SW480 (cell line): Measurements from ENCODE around the gene LRRN3.

Experiments
- DNase-seq: peaks from one replicate; pipeline ENCODE4 v3.0.0-alpha.2; 2016; ENCODE audit warnings: low spot score

LRRN3 gene

GRCh38 chr7:111107579-111107978, 16.7 kb downstream of the LRRN3 start:
- DNase-seq = no peak

- no peak for DNase-seq
These were observed 17.1 kb downstream of the LRRN3 start for GRCh38 chr7:111108000-111108399.

- DNase-seq = peak; percentile 11
These were observed 17.6 kb downstream of the LRRN3 start for GRCh38 chr7:111108496-111108895.

GRCh38 chr7:111112439-111112838, 21.5 kb downstream of the LRRN3 start:
- DNase-seq = no peak

DNA sequence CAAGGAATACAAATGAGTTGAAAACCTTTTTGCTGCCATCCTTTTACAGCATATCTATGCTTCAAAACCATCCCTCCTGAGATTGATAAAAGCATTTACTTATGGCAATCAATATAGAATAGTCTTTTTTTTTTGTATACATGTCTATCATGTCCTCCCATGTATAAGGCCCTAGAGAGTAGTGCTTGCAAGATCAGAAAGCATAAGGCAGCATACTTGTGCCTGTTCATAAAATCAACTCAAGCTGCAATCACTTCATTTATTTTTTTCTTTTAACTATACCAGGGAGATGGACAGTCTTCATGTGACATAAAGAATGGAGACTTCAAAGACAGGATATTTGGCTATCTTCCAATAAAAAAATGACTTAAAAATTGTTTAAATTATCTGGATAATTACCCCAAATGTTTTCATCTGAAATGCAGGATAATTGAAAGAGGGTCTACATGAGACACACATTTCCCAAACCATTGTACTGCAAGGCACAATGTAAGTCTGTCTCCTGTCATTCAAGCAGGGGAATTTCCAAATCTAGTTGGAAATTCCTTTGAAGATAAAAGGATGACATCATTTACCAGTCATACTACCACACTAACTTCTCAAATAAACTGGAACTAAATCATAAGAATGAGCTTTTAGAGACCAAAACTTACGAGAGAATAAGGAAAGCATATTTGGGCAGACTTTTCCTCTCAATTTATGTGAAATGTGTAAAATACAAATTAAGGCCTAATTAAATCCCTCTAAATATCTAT, 22.5 kb downstream of the LRRN3 start:
- peak; percentile 27 for DNase-seq

DNA sequence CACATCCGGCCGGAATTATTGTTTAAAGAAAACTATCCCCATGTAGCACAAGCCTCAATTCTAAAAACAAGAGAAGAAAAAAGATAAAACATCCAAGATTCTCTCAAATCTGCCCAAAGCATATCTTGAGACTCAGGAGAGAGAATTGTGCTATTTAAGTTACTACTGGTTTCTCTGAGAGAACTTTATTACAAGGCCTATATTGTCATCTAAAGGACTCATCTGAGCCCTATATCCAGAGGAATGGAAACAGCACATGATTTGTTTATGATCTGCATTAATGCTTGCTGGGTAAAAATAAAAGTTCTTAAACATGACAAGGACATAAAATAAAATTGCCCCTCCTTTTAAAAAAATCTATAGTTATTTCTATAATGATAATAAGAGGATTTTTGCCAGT, 25.0 kb downstream of the LRRN3 start:
- no peak for DNase-seq

DNA sequence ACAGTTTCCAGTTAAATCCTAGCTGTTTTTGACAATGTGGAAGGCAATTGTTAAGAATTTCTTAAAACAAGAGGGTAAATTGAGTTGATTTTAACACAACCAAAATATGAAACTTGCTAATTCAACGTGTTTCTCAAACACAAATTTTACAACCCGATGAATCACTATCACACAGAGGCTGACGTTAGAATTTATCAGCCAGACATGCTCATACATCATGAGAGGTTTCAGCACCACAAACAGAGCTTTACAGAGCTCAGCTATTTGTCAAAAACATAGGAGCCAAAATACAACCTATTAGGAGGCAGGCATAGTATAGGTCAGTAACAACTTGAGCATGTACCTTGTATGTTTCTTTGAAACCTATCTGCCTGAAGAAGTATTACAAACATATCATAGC, 36.1 kb downstream of the LRRN3 start:
- peak; percentile 3 for DNase-seq

DNA sequence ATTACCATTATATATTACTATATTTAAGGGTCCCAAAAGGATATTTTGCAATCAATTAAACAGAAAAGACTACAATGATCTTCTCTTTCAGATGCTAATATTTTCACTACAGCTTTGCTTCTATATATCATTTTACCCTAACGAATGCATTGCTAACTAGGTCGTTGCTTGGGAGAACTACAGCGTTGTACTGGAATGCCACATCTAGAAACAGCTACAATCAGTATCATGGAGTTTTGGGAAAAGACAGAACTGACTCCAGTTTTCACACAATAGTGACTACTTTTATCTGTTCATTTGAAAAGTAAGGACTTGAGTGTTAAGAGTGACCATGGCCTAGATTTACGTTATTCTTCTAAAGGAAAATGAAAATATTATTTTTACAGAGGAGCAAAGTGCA, 38.5 kb downstream of the LRRN3 start:
- DNase-seq = no peak

DNA sequence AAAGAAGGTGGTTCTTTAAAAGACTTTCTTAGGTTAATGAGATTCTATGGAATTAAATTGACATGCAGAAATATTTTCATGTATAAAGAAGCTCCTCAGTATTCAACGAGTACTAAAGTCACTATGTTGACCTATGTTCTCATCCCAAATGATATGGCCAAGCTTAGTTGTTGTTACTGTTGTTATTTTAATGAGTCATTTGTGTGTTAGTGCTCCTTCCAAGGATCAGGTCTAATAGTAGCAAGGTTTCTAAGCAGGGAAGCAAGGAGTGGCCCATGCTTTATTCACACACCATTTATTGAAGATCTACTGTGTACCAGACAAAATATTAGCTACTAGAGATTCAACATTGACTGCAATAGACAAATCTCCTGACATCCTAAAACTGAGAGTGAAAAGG, 41.9 kb downstream of the LRRN3 start:
- no peak for DNase-seq

- no peak for DNase-seq
These were observed 46.6 kb downstream of the LRRN3 start for GRCh38 chr7:111137296-111138192.

- peak; percentile 55 for DNase-seq
These were observed 47.3 kb downstream of the LRRN3 start for GRCh38 chr7:111138193-111138569.

DNA sequence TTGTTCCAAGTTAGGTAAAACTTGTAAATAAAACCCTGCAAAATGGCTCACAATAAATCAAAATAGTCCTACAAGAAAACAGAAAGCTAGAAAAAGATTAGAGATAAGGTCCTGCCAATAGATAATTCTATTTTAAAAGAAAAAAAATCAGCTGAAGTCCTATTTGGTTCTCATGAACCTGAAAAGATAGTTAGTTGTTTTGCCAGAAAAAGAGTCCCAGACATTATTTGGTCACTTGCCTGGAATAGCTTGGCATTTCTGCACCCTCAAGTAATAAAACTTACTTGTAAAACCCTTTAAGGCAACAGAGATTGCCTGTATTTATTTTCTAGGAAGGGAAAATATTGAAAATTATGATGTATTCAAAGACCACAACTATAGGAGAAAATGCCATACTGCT, 47.7 kb downstream of the LRRN3 start:
- no peak for DNase-seq

GRCh38 chr7:111140091-111140865, 49.4 kb downstream of the LRRN3 start:
- DNase-seq = no peak

GRCh38 chr7:111145472-111145871, 54.5 kb downstream of the LRRN3 start:
- no peak for DNase-seq

- DNase-seq = no peak
These were observed 55.2 kb downstream of the LRRN3 start for GRCh38 chr7:111146136-111146535.

GRCh38 chr7:111147708-111148533, 57.0 kb downstream of the LRRN3 start:
- DNase-seq = no peak

- no peak for DNase-seq
These were observed 59.8 kb downstream of the LRRN3 start for GRCh38 chr7:111150709-111151108.

GRCh38 chr7:111159426-111159825, 68.5 kb downstream of the LRRN3 start:
- DNase-seq = no peak

GRCh38 chr7:111160297-111160696, 69.4 kb downstream of the LRRN3 start:
- no peak for DNase-seq

DNA sequence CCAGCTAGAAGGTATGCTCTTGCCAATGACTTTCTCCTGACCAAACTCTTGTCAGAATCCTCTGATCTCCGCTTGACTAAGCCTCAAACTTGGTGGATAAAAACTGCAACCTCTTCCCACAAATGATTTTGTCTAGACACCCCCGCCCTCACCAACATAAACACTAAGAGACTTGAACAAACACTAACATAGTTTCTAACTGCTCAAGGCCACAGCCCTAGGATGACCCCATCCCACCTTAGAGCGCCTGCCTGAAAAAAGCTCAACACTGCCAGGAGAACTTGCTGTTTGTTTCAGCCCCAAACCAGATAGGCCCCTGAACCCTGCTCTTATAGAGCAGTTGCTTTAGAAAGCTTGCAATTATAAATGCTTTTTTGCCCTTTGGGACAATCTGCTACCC, 71.8 kb downstream of the LRRN3 start:
- DNase-seq = no peak

- DNase-seq = no peak
These were observed 73.5 kb downstream of the LRRN3 start for GRCh38 chr7:111164442-111164841.

DNA sequence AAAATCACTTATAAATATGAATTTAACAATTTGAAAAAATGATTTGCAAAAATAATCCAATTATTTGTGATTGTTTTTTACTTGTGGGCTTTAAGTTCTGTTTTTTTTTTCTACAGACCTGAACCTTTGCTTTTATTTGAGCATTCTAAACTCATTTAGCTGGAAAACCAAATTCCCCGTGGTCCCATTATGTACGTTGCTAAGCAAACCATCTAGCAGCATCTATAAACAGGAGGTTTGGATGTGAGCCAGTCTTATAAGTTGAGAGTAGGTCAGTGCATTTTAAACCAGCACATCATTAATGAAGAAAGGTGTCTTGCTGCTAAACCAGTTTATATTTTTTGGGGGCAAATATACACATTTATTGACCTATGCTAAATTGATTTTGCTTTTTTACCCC, 77.3 kb downstream of the LRRN3 start:
- DNase-seq = no peak
